Stimulated activated CD4-positive, alpha-beta T cell treated with anti-CD3 and anti-CD28 coated beads, Interleukin-2, amount 100 ng/mL, for 4 hours (primary cell): Measurements from ENCODE around the gene GTF3C1.
"Not testable (repeated sequence)": the region's sequence is repeated elsewhere in the genome, so short reads cannot be mapped to it uniquely, and the experiment has no call there.

ENCODE experiments used
- DNase-seq: peaks from one replicate; pipeline ENCODE4 v3.0.0-alpha.2; 2020; ENCODE audit warnings: low read depth

Gene GTF3C1

DNA sequence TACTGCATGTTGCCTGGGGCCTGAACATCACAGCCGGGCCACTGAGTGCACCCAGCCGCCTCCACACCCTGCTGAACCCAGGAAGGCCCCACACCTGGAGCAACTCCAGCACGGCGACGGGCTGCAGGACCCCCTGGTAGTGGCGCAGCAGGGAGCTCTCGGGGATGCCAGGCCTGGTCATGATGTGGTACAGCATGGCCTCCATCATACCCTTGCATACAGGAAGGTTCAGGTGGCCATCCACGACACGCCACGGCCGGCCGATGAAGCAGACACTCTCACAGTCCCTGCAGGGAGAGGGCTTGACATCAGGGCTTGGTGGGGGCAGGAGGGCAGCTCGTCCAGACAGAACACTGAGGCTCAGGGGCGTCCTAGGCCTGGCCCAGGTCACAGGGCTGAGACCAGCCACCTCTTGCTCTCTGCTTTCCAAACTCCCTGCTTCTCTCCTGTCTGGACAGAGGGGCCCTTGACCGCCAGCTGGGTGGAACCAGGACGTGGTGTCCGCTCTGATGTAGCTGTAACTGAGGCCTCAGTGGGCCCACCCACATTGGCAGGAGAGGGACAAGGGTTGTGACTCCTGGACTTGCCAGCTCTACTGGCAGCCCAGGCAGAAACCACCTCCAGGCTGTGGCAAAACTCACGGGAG lies 87.4 kb downstream of the GTF3C1 start:
- DNase-seq = no peak

DNA sequence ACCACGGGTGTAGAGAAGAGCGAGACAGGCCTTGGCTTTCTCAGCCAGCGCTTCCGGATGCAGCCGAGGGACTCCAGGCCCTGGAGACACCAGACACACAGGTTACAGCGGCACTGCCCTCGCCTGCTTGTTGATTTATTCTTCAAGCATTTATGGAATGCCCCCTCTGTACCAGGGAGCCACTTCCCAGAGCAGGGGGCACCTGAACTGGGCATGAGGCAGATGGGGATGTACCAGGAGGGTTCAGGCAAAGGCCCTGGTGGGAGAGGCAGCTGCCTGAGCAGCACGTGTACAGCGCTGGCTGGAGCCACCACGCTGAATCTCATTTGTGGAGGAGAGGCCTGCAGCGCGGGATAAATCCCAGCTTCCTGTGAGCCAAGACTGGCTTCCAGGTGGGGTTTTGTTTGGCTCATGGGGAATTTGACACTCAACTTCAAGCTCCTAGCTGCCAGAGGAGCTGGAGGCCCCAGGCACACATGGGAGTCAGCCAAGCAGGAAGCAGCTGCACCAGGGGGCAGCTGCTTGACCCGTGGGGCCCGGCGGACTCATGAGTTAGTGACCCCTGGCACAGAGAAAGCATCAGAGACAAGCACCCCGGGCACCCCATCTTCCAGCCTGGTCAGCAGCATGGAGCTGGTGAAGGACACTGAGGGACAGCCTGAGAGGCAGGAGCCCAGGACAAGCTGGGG lies 88.1 kb downstream of the GTF3C1 start:
- DNase-seq = no peak

DNA sequence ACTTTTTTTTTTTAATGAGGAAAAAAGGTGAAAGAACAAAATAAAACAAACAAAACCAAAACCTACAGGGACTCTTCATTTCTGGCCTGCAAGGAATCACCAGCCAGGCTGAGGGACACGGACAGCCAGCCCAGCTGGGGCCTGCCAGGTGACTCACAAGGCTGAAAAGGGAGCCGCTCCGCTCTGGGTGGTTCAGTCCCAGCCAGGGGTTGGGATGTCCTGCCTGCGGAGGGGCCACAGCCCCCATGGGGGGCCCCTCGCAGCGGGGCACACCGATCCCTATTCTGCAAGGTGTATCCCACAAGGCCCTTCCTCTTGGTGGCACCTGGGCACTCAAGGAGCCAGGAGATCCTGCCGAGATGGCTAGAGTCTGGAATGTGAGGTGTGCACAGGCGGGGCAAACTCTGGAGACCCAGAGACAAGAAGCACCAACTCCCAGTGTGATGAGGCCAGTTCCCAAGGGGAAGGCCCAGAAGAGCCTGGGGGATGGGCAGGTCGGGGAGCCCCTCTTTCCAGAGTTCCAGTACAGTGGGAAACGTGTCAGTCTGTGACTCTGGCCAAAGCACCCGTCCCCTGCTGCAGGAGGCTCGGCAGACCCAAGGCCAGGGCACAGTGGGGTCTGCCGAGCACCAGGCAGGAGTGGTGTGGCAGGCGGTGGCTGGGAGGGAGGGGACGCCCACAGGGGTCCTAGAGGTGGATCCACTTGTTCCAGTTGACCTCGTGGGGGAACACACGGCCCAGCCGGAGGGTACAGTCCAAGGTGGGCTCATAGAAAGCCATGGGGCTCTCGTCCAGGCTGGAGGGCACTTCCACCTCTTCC lies 88.8 kb downstream of the GTF3C1 start:
- DNase-seq = no peak

DNA sequence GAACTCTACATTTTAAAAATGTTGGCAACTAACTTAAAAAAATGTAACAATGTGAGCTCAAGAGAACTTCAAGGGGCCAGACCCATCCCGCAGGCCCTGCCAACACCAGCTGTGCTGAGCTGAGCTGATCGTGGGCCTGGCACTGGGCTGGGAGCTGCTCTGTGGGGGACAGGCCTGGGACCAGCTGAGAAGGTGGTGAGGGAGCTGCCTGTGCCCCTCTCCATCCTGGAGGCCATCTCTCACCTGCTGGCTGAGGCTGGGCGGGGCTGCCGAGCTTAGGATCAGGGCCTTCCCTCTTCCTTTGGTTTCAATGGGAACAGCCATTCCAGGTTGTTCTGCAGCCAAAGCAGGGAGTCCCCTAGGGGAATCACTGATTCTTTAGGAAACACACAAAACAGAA lies 89.5 kb downstream of the GTF3C1 start:
- no peak for DNase-seq

DNA sequence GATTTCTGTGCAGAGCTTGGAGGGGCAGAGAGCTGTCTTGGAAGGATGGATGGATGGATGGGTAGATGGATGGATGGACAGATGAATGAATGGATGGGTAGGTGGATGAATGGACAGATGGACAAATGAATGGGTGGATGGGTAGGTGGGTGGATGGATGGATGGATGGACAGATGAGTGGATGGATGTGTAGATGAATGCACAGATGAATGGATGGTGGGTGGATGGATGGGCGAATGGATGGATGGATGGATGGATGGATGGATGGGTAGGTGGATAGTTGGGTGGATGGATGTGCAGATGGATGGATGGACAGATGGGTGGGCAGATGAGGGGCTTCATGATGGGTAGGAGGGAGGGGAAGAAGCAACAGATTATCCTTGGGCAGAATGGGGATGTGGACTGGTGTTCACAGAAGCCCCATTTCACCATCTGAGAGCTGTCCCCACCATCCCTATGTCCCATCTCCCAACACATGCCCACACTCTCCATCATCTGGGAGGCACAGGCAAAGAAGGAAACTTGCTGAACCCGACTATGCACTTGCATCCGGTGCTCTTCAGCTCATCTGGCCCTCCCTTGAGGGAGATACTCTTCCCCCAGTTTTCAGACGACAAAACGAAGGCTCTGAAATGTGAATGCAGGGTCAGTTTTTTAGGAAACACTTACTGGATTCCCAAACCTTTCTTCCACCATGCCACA lies 90.6 kb downstream of the GTF3C1 start:
- DNase-seq = no peak

DNA sequence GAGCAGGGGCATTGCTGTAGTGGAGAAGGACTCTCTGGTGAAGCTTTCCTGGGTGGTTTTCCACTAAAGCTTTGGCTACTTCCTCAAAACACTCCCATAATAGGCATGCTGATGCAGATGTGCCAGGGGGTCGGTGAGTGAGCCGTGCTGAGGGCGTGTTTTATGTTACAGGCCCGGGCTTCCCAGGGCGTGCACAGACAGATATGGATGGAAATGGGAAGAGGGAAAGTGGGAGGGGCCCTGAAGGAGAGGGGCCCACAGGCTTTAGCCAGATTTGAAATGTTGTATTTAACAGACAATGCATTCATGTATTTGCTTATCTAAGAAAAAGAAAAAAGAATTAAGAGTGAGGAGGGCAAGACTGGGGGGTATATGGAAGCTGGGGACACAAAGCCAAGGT lies 91.5 kb downstream of the GTF3C1 start:
- DNase-seq = no peak

DNA sequence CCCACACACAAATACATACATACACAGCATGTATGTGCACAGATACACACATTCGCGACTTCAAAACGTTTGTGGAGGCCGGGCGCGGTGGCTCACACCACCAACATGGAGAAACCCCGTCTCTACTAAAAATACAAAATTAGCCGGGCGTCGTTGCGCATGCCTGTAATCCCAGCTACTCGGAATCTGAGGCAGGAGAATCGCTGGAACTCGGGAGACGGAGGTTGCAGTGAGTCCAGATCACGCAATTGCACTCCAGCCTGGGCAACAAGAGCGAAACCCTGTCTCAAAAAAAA lies 92.2 kb downstream of the GTF3C1 start:
- DNase-seq = not testable (repeated sequence)

DNA sequence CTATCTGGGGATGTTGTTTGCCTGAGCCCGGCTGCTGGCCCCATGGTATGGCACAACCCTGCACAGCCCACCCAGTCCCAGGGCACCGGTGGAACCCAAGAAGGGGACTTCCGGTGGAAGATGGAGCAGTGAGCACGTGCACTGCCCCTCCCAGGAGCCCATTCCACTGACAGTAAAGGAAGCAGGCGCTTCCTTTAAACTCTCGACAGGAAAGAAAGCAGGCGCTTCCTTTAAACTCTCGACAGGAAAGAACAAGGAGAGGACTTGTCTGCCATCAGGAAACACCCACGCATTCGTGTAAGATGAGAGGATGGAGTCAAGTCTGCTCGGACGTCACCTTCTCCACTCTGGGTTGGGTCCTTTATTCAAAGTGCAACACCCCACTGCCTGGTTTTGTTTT lies 94.0 kb downstream of the GTF3C1 start:
- DNase-seq = no peak

DNA sequence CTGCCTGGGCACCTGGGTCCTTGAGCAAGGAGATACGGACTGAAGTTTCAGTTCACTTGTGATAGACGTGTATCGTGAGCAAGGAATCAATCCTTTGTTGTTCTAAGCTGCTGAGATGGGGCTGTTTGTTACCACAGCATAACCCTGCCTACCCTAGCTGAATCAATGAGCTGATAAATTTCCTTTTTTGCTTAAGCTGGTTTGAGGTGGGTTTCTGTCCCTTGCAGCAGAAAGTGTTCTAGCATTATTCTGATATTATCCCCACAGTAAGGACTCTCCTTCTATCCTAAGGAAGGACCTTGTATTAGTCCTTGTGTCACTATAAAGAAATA lies 96.3 kb downstream of the GTF3C1 start:
- DNase-seq = no peak

DNA sequence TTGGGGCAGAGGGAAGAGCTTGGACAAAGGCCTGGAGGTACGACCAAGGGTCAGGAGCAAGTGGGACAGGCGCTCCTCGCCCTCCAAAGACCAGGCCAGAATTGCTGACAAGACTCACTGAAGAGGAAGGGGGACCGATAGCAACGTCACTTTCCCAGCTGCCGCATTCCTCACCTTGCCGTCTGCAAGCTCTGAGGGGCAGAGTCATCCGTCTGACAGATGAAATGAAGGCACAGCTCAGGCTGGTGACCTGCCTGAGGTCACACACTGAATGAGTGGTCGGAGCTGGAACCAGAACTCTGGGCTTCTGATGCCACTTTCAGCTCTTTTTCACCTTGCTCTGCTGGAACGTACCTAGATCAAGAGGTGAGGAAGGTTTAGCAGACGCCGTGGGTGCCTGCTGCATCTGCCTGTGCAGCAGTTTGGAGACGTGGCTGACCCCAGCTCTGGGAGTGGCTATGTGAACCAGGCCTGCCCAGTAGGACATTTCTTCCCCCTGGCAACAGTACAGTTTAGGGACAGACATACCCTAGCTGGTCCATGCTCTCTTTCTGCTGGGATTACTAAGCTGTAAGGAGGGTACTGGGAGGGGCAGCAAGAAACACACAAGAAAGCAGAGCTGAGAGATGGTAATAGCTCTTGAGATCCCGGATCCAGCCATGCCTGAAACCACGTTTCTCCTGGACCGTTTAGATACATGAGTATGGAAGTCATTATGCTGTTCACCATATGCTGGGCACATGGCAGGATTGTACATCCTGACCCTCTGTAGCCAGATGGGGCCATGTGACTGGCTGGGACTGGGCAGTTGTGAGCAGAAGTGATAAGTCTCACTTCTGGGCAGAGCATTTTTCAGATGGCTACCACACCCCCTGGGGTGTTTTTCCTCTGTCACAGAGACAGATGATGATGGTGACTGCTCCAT lies 96.9 kb downstream of the GTF3C1 start:
- DNase-seq = no peak

DNA sequence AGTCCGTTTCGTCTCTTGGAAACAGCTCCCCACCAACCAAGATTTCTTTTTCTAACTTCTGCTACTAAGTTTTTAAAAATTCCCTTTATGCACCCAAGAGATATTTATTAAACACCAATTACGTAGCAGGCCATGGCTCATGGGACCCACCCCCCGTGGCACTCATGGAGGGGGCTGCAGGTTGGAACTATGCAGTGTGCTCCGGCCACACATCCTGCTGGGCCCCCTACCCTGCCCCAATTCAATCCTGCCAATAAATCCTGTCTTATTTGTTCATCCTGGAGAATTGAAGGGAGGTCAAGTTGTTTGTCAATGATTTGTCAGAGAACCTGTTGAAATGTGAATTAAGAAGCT lies 99.5 kb downstream of the GTF3C1 start:
- no peak for DNase-seq

DNA sequence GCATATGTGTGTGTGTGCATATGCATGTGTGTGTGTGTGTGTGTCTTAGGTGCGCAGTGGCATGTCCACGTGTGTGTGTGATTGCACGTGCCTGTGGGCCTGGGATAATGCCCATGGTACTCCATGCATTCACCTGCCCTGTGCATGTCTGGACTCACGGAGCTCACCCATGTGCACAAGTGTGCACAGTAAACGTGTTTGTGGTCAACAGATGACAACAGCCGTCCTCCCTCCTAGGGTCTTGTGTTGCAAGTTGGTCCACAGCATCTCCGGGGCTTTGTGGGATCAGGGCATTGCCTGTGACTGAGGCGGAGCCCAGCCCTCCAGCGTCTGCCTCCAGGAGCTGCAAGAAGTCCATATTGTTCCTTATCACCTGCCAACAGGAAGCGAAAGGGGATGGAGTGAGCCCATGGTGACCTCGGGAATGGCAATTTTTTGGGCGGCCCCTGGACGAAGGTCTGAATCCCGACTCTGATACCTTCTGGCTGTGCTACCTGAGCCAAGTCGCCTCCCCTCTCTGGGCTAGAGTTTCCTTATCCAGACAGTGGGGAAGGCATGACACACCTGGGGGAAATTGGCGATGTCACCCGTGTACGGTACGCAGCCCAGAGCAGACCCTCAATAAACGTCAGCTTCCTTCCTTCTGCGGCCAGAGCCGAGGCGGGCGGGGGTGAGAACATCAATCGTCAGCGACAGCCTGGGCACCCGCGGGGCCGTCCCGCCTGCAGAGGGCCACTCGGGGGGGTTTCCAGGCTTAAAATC lies 100.1 kb downstream of the GTF3C1 start:
- peak; percentile 74 for DNase-seq

DNA sequence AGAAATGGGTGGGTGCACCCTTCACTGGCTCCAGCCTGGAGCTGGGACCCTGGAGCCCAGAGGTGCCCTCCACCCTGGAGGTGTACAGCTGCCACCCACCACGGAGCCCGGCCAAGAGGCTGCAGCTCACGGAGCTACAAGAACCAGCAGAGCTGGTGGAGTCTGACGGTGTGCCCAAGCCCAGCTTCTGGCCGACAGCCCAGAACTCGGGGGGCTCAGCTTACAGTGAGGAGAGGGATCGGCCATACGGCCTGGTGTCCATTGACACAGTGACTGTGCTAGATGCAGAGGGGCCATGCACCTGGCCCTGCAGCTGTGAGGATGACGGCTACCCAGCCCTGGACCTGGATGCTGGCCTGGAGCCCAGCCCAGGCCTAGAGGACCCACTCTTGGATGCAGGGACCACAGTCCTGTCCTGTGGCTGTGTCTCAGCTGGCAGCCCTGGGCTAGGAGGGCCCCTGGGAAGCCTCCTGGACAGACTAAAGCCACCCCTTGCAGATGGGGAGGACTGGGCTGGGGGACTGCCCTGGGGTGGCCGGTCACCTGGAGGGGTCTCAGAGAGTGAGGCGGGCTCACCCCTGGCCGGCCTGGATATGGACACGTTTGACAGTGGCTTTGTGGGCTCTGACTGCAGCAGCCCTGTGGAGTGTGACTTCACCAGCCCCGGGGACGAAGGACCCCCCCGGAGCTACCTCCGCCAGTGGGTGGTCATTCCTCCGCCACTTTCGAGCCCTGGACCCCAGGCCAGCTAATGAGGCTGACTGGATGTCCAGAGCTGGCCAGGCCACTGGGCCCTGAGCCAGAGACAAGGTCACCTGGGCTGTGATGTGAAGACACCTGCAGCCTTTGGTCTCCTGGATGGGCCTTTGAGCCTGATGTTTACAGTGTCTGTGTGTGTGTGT lies 100.9 kb downstream of the GTF3C1 start:
- no peak for DNase-seq

DNA sequence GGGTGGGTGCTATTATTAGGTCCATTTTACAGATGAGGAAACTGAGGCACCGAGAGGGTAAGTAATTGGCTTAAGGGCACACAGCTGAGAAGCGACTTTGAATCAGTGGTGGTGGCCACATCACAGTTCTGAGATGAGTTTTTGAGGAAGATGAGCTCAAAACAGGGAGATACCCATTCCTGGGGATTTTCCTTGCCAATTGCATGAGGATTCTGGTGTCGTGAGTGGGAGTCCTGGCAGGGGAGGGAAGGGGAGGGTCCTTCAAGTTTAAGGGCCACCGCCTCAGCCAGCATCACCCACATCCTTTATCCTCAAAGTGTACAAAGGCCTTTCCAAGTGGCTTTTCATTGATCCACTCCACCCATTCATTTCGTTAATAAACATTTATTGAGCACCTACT lies 102.4 kb downstream of the GTF3C1 start:
- no peak for DNase-seq

DNA sequence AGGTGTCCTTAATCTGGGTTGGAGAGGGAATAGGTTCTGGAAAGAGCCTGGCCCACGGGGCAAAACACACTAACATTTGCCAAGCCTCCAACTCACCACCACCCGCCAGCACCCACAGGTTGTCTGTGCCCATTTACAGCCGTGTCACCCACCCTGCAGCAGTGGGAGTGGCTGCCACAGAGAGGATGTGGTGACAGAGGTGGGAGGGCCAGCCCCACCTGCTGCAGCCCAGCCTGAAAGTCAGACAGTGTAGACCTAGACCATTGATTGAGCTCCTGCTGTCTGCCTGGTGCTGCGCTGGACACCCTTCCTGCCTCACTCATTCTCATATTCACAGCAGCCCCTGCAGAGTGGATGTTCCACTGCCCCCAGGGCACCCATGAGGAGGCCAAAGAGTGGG lies 103.0 kb downstream of the GTF3C1 start:
- peak; percentile 66 for DNase-seq

DNA sequence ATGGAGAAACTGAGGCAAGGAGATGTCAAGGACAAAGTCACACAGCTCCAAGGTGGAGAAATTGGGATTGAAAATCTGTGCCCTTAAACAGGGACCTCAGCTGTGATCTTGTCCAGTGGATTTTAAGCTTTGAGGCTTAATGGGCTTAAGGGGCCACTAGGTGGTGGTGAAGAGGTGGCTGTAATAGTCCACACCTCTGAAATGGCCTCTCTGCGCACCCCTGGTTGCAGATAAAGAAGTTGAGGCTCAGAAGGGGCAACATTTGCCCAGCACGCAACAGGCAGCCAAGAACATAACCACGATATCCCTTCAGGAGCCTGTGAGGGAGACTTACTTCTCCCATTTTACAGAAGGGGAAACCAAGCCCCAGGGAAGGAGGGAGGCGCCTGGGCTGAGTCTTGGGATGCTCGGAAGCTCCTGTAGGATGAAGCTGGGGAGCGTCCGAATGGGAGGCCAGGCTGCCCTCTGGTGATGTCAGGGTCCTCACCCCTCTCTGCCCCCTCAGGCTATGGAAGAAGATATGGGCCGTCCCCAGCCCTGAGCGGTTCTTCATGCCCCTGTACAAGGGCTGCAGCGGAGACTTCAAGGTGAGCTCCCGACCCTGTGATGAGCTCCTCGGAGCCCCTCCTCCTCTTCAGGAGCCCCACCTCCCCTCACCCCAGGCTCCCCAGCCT lies 104.1 kb downstream of the GTF3C1 start:
- DNase-seq = no peak

DNA sequence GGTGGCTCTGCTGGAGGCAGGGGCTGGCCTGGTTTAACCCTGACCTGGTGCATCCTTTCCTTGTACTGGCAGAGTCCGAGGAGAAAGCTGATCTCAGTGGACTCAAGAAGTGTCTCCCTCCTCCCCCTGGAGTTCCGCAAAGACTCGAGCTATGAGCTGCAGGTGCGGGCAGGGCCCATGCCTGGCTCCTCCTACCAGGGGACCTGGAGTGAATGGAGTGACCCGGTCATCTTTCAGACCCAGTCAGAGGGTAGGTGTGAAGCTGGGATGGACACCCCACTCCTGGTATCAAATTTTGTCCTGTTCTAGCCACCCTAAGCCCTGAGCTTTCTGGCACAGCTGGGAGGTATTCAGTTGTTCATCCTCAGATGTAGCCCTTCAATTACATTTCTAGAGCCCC lies 105.2 kb downstream of the GTF3C1 start:
- no peak for DNase-seq

DNA sequence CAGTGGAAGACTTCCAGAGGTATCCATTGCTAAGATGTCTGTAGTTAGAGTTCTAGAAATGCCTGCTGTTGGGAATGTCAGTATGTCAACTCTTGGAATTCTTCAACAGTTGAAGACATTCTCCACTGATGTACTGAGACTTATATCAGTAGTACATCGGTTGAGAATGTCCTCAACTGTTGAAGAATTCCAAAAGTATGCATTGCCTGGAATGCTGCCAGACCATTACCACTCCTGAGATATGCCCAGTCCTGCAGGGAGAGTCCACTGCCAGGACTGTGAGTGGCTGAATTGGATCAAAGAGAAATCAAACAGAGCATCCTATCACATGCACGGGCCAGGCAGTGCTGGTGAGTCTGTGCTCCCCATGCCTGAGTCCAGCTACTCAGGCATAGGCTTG lies 105.7 kb downstream of the GTF3C1 start:
- no peak for DNase-seq

DNA sequence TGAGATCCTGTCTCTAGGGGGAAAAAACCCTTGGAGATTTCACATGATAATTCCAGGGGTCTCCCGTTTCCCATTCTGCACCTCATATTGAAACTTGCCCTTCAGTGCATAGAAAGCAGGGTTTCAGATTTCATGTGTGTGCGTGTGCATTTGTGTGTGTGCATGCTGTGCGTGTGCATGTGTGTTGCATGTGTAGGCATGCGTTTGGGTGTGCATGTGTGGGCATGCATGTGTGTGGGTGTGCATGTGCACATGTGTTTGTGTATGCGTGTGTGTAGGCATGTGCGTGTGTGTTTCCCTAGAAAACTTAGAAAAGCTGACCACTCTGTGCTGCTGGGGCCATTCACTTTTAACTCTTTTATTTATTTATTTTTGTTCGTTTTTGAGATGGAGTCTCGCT lies 107.7 kb downstream of the GTF3C1 start:
- DNase-seq = no peak

DNA sequence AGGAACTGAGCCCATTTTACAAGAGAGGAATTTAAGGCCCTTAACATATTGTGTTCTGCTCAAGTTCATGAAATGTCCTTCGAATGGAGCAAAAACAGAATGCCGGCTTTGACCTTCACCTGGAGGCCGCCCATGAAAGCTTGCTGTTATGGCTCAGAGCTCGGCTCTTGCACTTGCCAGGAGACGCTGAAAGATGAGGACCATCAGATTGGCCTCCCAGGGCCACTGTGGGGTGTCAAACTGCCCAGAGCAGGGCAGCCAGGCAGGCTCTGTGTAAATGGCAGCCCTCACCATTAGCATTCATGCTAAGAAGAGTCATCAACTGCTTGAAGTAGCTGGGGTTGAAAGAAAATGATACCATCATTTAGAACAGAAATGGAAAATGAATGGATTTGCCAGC lies 108.4 kb downstream of the GTF3C1 start:
- no peak for DNase-seq
